HUES6 (cell line): ENCODE results near the gene FARP1.

Source experiments
- H3K27ac ChIP-seq: 2 replicates; pipeline ENCODE4 v1.7.0; 2013; ENCODE audit warnings: low read depth, mild to moderate bottlenecking, low read length, inconsistent platforms
- H3K27me3 ChIP-seq: 2 replicates; pipeline ENCODE4 v1.6.1; 2013; ENCODE audit warnings: low read length; ENCODE audit not compliant: control insufficient read depth, insufficient read depth
- H3K36me3 ChIP-seq: 2 replicates; pipeline ENCODE4 v1.6.1; 2013; ENCODE audit warnings: low read length; ENCODE audit not compliant: control insufficient read depth, insufficient read depth
- H3K4me1 ChIP-seq: 2 replicates; pipeline ENCODE4 v1.6.1; 2013; ENCODE audit warnings: low read length; ENCODE audit not compliant: control insufficient read depth, insufficient read depth
- H3K4me3 ChIP-seq: 2 replicates; pipeline ENCODE4 v1.5.1; 2013; ENCODE audit warnings: low read depth, low read length
- H3K9ac ChIP-seq: one replicate; pipeline ENCODE4 v1.6.1; 2013; ENCODE audit warnings: mild to moderate bottlenecking, low read length
- H3K9me3 ChIP-seq: 2 replicates; pipeline ENCODE4 v1.6.1; 2013; ENCODE audit warnings: low read depth, low read length; ENCODE audit not compliant: control insufficient read depth, insufficient read depth

Gene FARP1

DNA sequence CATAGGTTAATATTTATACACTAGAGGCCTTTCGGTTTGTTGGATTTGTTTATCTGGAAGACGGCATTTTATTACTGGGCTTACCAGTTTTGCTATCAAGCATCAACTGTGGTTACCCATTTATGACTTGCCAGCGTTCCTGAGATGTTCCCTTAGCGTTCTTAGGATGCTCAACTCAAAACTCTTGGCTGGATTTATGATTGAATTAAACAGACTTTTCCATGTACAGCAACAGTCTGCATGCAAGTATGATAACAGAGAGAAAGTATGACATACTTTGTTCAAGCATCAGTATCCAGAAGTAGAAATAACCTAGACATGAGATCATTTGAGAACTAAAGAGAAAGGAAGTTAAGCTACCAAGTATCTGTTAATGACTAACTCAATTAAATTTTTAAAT, 64.1 kb downstream of the FARP1 start:
- no peak overlapping the region for H3K4me3 ChIP-seq
- H3K9ac ChIP-seq, result no peak overlapping the region
- H3K4me1 ChIP-seq, result peaks cover 10% of the 10 kb centered on the region
- peaks cover 12% of the 10 kb centered on the region; the same call in 1 of the 2 replicates for H3K36me3 ChIP-seq
- H3K27ac ChIP-seq, result no peak overlapping the region
- no peaks in the 10 kb centered on the region for H3K27me3 ChIP-seq
- peaks cover 36% of the 10 kb centered on the region for H3K9me3 ChIP-seq

DNA sequence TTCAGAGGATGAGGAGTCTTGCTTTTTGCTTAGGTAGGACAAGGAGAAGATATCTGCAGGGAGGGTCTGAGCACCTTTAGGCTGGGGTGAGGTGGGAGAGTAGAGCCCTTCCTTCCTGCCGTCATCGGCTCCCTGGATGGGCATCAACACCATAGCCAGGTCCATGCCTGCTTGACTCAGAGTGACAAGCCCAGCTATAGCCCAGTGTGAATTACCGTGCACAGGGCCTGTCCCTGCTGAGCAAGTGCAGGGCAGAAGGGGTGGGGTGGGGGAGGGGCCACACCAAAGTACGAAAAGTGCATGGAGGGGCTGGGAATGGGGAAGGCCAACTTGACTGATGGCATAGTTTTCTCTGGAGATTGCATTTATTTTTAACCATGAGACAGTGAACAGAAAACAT, 64.5 kb downstream of the FARP1 start:
- no peak overlapping the region for H3K9ac ChIP-seq
- no peak overlapping the region for H3K27ac ChIP-seq
- no peak overlapping the region for H3K4me3 ChIP-seq
- peaks cover 36% of the 10 kb centered on the region for H3K9me3 ChIP-seq
- H3K4me1 ChIP-seq, result peaks cover 6% of the 10 kb centered on the region
- H3K27me3 ChIP-seq, result no peaks in the 10 kb centered on the region
- H3K36me3 ChIP-seq, result peaks cover 12% of the 10 kb centered on the region; the same call in 1 of the 2 replicates

DNA sequence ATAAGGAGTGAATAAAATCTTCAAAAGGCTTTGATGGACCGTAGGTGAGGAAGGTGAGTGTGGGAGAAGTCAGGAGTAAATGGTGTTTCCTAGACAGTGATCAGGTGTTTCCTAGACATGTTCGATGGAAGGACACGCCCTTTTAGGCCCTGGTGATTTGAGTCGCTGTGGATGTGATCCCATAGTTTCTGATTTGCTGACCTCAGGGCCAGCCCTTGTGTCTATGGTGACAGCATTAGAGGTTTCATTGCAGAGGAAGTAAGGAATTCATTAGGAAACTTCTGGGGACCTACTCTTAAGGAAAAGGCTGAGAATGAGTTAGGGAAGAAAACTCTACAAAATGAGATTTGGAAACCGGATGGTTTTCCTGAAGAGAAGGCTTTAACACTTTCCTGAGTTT, 65.7 kb downstream of the FARP1 start:
- Histone ChIP-seq H3K4me1 (peaks cover 3% of the 10 kb centered on the region; the same call in 1 of the 2 replicates), H3K27me3 (no peaks in the 10 kb centered on the region), H3K36me3 (peaks cover 15% of the 10 kb centered on the region), H3K9ac (no peak overlapping the region), H3K4me3 (no peak overlapping the region), H3K27ac (no peak overlapping the region), H3K9me3 (peaks cover 31% of the 10 kb centered on the region)

DNA sequence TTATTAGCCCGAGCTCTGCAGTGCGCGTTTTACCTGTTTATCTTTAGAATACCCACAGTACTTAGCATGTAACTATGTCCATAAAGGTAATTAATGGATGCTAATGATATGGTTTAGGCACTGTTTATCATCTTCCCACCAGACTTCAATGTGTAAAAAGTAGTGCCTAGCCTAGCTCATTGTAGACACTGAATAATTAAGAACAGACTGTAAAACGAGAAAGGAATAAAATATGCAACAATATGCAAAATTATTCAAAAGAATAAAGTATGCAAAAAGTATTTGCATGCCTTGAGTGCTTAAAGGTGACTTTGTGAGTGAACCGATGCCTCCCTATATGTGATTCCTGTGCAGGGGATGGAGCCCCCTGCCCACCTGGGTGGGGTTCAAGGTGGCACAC, 69.9 kb downstream of the FARP1 start:
- Histone ChIP-seq H3K4me1 (peaks cover 6% of the 10 kb centered on the region; the same call in 1 of the 2 replicates), H3K9ac (no peak overlapping the region), H3K36me3 (peaks cover 9% of the 10 kb centered on the region), H3K27ac (no peak overlapping the region), H3K9me3 (peaks cover 14% of the 10 kb centered on the region), H3K27me3 (no peaks in the 10 kb centered on the region), H3K4me3 (no peak overlapping the region)

DNA sequence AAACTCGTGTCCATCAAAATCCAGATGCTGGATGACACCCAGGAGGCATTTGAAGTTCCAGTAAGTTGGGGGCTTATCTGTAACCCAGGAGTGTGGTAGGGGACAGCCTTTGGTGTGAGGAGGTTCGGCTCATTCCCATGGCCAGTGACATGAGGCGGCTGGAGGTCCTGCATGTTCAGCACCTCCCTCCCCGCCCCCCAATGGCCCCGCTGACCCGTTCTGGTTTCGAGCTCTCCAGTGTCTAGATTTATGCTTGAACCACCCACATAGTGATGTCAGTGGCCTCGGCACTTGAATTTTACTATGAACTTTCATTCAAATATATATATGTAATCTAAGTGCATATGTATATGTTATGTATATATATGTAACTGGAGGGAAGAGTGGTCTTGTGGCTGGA, 70.5 kb downstream of the FARP1 start:
- peaks cover 14% of the 10 kb centered on the region for H3K9me3 ChIP-seq
- H3K9ac ChIP-seq, result no peak overlapping the region
- H3K36me3 ChIP-seq, result peaks cover 9% of the 10 kb centered on the region
- H3K27ac ChIP-seq, result no peak overlapping the region
- H3K4me3 ChIP-seq, result no peak overlapping the region
- H3K27me3 ChIP-seq, result no peaks in the 10 kb centered on the region
- peaks cover 9% of the 10 kb centered on the region; the same call in 1 of the 2 replicates for H3K4me1 ChIP-seq

DNA sequence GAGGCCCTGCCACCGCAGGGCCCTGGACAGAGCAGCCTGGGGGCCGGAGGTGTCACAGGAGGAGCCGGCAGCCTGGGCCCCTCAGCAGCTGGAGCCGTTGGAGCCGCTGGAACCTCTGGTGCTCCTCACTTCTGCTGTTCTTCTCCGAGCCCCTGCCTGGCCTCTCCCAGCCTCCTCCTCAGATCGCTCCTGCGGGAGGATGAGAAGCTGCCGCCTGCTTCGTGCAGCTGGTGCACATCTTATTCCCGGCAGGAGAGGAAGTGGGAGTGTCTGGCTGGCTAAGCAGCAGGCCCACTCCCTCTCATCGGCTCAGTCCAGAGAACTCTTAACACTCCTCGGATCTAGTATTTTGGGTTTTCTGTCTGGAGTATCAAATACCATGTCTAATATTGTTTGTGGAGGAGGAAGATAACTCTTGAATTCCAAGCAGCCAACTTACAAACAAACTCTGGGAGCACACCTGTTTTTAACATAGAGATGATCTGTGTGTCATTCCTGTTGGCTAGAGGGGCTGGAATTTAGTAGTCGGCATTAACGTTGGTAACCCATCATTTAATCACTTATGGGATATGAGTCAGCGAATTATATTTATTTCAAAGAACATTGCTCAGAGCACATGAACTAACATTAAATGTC, 71.2 kb downstream of the FARP1 start:
- H3K27ac ChIP-seq, result no peak overlapping the region

DNA sequence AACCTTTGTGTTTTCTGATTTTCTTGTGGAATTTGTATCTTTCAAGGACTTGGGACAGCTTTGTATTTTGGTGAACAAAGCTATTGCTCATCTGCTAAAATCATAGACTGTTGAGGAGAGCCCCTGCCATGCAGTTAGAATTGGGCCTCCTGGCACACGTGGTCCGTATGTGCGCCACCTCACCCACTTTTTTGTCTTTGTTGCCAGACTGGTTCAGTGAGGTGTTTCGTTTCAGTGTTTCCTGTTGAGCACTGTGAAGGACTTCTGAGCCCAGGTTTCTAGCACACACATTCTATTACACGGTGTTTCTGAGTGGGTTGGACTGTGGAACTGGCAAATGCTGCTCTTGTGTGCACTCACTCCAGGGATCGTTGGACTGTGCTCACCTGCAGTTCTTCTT, 71.8 kb downstream of the FARP1 start:
- H3K27me3 ChIP-seq, result no peaks in the 10 kb centered on the region
- peaks cover 14% of the 10 kb centered on the region for H3K9me3 ChIP-seq
- peaks cover 9% of the 10 kb centered on the region; the same call in 1 of the 2 replicates for H3K4me1 ChIP-seq
- H3K27ac ChIP-seq, result no peak overlapping the region
- H3K36me3 ChIP-seq, result peaks cover 9% of the 10 kb centered on the region
- no peak overlapping the region for H3K9ac ChIP-seq
- no peak overlapping the region for H3K4me3 ChIP-seq

More for the DNA sequence above, 71.2 kb downstream of the FARP1 start:
- Histone ChIP-seq H3K9ac (no peak overlapping the region), H3K36me3 (peaks cover 9% of the 10 kb centered on the region), H3K27me3 (no peaks in the 10 kb centered on the region), H3K4me3 (no peak overlapping the region), H3K4me1 (peaks cover 9% of the 10 kb centered on the region; the same call in 1 of the 2 replicates), H3K9me3 (peaks cover 14% of the 10 kb centered on the region)

DNA sequence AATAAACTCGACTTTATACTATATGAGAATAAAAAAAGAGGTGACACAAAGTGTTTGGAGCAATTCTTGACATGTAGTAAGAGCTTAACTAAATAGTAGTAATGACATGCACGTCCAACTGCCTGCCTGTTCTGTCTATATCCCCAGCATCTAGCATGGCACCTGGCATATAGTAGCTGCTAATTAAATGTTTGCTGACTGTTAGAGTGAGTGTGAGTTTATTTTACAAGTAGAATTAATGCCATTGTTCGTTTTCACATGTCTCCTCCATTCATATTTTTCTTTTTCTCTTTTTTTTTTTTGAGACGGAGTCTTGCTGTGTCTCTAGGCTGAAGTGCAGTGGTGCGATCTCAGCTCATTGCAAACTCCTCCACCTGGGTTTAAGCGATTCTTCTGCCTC, 72.6 kb downstream of the FARP1 start:
- Histone ChIP-seq H3K4me1 (peaks cover 9% of the 10 kb centered on the region; the same call in 1 of the 2 replicates), H3K9me3 (peaks cover 11% of the 10 kb centered on the region), H3K36me3 (peaks cover 9% of the 10 kb centered on the region), H3K27ac (no peak overlapping the region), H3K27me3 (no peaks in the 10 kb centered on the region), H3K9ac (no peak overlapping the region), H3K4me3 (no peak overlapping the region)

DNA sequence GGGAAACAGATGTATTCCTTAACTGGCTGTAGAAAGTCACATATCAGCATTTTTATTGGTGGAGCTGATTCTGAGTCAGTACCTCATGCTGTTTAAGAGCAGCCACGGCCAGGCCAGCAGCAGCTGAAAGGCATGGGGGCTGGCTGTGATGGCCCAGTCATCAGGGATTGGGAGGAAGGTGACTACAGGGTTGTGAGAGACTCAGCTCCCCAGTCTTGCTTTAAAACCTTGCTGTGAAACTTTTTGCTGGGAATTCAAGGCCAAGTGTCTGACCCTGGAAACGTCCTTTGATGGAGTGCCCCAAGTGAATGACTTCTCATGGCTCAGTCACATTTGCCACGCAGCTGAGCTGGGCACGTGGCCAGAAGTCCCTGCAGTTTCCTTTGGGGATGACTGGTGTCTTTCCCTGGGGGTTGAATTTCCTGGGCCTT, 73.3 kb downstream of the FARP1 start:
- no peaks in the 10 kb centered on the region for H3K27me3 ChIP-seq
- H3K36me3 ChIP-seq, result peaks cover 9% of the 10 kb centered on the region
- no peak overlapping the region for H3K4me3 ChIP-seq
- no peak overlapping the region for H3K9ac ChIP-seq
- no peak overlapping the region for H3K27ac ChIP-seq
- peaks cover 8% of the 10 kb centered on the region for H3K9me3 ChIP-seq
- H3K4me1 ChIP-seq, result peaks cover 9% of the 10 kb centered on the region; the same call in 1 of the 2 replicates

DNA sequence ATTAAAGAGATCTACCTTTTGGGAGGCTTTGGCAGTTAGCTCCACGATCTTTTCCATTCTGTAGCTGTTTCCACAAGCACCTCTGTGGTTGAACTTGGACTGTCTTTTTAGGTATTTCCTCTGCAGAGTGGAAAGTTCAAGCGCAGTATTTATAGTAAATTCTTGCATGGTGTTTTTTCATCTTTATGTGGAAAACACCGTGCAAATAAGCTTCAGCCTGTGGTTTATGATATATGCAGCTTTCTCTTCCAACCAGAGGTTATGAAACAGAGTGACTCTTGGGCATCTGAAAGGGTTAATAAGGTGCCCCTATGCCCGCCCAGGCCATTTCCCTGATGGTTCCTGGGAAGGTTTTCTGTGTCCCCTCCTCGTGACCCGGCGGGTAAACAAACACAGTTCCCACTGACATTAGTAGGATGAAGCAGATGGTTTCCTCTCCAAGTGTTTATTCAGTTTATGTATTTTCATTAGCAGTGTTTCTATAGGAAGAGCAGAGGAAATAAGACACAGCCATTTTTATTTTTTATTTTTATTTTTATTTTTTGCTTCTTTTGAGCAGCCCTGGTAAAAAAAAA, 73.9 kb downstream of the FARP1 start:
- Histone ChIP-seq H3K9ac (no peak overlapping the region), H3K36me3 (peaks cover 4% of the 10 kb centered on the region), H3K27me3 (no peaks in the 10 kb centered on the region), H3K9me3 (peaks cover 1% of the 10 kb centered on the region), H3K4me1 (peaks cover 9% of the 10 kb centered on the region; the same call in 1 of the 2 replicates), H3K4me3 (no peak overlapping the region), H3K27ac (no peak overlapping the region)

DNA sequence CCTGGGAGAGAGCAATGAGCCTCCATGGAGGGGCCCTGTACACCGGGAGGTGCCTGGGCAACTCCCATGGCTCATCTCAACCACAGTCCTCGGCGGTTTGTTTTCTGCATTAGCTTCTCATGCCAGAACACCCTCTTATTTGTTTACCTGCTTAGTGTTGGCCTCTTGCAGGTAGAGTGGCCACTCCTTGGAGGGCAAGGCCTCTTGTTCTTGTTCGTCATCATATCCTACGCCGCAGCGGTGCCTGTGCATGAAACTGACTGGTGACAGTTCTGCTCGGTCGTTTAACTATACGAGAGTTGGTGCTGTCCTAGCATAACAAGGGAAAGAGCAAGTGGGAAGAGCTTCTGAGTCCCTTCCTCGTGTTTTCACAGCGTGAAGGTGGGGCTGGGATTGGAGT, 74.7 kb downstream of the FARP1 start:
- no peak overlapping the region for H3K27ac ChIP-seq
- no peak overlapping the region for H3K9ac ChIP-seq
- H3K27me3 ChIP-seq, result no peaks in the 10 kb centered on the region
- peaks cover 9% of the 10 kb centered on the region; the same call in 1 of the 2 replicates for H3K4me1 ChIP-seq
- peaks cover 3% of the 10 kb centered on the region for H3K36me3 ChIP-seq
- no peak overlapping the region for H3K4me3 ChIP-seq
- no peaks in the 10 kb centered on the region for H3K9me3 ChIP-seq
